Epidermal melanocyte (primary cell): Measurements from ENCODE around the gene INMT.
A peak's percentile ranks its signal among the peaks of the same experiment; 100 is the strongest.

Source experiments
- DNase-seq: peaks from one replicate; pipeline ENCODE4 v3.0.0; 2011; ENCODE audit warnings: low spot score; ENCODE audit not compliant: insufficient read length

Gene INMT

GRCh38 chr7:30727061-30727945 lies 24.6 kb upstream of the INMT start:
- DNase-seq, result no peak

DNA sequence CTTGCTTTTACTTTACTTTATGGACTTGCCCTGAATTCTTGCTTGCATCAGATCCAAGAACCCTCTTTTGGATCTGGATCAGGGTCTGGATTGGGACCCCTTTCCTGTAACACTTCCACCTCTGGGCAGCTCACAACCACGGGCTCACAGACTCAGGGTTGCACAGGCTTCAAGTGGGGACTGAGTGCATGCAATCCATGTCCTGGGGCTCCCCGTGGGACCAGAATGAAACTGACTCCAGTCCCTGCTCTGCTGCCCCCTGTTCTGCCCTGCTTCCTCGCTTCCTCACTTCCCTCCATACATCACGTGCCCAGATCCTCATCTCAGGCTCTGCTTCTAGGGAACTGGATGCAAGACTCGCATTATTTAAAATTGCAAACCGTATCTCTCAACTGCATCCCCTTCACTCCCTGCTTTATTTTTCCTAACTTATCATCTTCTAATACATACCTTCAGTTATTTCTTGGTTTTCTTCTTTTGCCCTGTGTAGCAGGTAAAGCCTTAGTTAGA lies 23.3 kb upstream of the INMT start:
- no peak for DNase-seq

GRCh38 chr7:30729642-30730041 lies 22.3 kb upstream of the INMT start:
- no peak for DNase-seq

- DNase-seq, result no peak
Observed at GRCh38 chr7:30730097-30730496, 21.8 kb upstream of the INMT start.

DNA sequence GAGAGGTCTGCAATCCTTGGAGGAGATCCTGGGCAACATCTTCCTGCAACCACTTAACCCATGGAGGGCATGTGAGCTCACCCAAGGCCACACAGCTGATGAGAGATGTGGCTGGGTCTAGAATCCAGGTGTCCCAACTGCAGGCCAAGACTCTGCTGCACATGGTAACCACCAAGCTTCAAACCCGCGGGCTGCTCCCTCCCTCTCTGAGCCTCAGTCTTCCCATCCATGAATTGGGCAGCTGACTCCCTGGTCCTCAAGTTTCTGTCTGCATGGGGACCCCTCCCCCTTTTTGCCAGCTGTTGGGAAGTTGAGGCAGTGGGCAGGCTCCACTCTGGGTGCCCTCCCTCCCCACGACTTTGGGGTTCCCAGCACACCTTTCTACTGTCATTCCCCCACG lies 20.9 kb upstream of the INMT start:
- DNase-seq, result no peak

DNA sequence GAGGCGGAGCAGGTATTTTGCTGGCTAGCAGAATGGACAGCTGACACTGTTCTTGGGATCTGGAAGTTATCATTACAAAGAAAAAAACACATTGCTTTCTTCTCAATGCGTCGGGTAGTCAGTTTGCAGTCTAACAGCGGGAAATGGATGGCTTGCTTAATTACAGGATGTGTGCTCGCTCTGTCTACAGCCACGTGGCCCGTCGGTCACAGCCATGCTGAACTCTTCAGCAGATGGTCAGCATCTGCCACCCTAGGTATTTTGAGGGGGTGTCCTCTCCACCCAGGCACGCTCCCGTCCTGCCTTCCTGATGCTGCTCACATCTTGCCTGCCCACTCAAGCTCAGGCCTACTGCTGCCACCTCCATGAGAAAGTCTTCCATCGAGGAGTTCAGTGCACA lies 20.4 kb upstream of the INMT start:
- peak; percentile 36 for DNase-seq

DNA sequence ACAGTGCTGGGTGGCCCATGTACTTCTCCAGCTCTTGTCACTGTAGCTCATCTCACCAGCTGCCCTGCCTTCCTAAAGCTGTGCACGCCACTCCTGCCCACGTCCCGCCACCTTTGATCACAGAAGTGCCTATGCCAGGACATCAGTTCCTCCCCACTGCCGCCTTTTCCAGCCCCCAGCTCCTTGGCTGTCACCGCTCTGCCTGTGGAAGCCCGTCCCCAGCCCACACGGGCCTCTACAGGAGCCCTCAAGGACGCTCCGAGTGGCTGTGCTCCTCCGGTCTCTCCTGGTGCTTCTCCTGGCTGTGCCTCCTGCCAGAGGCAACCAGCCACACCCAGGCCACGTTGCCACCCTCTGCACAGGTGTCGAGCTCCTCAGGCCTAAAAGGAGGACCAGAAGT lies 19.3 kb upstream of the INMT start:
- no peak for DNase-seq

- no peak for DNase-seq
Observed at GRCh38 chr7:30733216-30733615, 18.7 kb upstream of the INMT start.

- DNase-seq, result no peak
Observed at GRCh38 chr7:30733691-30734090, 18.2 kb upstream of the INMT start.

- no peak for DNase-seq
Observed at GRCh38 chr7:30734497-30734896, 17.4 kb upstream of the INMT start.

DNA sequence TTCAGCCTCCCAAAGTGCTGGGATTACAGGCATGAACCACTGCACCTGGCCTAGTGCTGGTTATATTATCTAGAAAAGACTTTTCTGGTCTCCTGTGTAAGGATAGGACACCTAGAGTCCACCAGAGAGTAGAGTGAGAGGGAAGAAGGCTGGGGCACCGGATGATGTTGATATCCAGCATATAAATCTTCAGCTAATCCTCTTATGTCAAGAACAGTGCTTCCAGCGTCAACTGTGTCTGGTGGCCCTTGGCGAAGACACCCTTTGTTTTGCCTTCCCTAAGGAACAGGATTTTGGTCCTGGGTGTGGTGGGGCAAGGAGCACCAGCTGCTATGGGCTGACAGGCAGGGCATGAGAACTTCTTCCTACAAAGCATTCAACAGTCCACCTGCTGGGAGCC lies 16.3 kb upstream of the INMT start:
- no peak for DNase-seq

DNA sequence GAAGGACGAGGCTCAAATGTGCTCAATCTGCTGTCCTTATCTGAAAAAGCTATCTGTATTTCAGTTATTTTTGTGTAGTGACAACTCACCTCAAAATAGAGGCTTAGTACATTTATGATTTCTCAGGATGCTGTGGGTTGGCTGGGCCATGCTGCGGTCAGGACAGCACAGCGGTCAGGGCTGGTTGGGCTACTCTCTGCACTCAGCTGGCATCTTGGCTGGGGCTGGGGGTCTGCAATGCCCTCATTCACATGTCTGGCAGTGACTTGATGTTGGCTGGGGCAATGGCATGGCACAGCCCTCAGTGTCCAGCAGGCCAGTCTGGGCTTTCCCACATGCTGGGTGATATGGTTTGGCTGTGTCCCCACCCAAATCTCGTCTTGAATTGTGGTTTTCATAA lies 15.6 kb upstream of the INMT start:
- no peak for DNase-seq

DNA sequence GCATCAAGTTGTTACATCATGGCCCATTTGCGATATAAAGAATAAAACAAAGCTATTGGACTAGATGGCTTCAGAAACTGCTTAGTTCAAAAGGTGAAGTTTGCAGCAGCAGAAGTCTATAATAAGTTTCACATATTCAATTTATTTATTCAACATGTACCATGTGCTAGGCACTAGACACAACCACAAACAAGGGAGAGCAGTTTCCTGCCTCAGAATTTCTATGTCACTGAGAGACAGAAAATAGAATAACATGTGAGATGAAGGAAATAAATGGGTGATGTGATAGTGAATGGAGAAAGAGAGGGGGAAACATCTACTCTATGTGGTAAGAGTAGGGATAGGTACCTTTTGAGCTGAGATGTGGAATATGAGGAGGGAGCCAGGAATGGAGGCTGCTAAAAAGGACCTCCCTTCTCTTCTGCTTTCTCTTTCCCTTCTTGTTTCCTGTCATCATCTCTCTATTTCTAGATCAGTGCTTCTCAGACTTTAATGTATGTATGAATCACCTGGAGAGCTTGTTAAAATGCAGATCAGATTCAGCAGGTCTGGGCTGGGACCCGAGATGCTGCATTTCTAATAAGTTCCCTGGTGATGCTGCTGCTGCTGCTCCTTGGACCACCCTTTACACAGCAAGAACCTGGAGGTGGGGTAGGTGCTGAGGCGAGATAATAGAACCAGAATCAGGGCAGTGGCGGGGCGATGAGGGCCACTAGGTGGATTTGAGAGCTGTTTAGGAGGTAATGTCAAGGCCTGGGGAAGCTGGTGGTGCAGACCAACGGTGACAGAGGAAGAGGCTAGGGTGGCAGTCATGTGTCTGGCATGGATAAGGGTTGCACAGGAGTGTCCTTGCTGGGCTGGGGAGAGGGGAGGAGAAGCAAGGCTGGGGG lies 13.7 kb upstream of the INMT start:
- no peak for DNase-seq

GRCh38 chr7:30739691-30740090 lies 12.2 kb upstream of the INMT start:
- DNase-seq, result no peak

- DNase-seq, result peak; percentile 95
Observed at GRCh38 chr7:30740417-30741181, 11.3 kb upstream of the INMT start.

DNA sequence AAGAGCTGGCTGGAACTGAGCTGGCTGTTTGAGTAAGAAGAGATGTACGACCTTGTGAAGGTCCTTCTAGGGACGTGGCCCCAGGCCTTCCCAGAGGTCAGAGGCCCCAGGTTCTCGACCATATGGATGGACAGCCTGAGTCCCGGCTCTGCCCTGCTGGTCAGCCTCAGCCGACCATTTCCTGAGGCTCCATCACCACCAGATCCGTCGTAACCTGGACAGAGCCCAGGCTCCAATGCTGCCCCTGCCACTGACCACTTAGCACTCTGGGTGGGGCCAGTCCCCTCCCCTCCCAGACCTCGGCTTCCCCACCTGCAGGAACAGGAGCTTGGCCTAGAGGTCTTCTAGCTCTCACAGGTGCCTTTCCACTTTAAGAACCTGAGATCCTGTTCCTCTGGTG lies 10.6 kb upstream of the INMT start:
- no peak for DNase-seq

DNA sequence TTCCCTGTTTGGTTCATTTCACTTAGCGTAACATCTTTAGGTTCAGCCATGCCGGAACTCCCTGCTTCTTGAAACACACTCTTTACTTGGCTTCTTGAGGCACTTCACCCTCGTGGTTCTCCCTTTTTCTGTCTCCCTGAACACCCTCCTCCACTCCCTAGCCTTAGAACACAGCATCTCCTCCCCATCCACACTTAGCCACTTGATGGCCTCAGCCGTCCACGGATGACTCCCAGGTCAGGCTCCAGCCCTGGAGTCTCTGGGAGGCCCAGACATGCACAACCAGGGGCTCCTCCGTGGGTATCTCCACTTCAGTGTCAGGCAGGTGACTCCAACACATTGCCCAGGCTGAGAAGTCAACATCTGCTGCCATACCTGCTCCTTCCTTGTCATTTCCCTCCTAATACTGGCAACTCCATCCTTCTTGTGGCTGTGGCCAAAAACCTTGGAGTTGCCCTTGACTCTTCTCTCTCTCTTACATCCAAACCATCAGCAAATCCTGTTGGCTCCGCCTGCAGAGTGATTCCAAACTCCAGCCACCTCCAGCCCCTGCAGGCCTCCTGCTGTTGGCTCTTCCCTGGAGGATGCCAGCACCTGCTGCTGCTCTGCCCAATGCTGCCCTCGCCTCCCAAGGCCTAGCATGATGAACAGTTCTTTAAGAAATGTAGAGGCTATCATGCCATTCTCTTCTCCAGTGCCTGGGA lies 8.4 kb upstream of the INMT start:
- DNase-seq, result no peak

GRCh38 chr7:30744075-30744417 lies 7.9 kb upstream of the INMT start:
- no peak for DNase-seq

DNA sequence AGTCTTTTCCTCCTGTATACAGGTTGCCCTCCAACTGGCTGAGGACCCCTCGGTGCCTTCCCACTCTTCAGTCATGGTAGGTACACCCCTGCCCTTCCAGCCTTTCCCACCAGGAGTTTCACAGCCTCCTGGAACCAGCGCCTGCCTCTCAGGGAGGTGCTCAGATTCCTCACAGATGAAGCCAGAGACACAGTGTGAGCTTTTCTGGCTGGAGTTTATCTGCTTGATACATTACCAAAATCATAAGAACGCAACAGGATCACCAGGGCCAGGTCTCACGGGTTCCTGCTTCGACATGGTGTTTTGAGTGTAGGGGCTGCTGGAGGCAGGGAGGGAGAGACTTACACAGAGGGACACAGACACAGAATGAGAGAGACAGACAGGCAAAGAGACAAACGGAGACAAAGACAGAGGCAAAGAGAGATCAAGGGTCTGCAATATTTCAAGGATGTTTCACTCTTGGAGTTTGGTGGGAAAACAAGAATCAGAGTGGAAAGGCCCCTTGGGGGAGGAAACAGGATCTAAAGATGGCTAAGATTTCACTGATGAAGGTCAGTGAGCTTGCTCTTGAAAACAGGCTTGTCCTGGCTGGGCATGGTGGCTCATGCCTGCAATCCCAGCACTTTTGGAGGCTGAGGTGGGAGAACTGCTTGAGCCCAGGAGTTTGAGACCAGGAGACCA lies 6.5 kb upstream of the INMT start:
- no peak for DNase-seq

DNA sequence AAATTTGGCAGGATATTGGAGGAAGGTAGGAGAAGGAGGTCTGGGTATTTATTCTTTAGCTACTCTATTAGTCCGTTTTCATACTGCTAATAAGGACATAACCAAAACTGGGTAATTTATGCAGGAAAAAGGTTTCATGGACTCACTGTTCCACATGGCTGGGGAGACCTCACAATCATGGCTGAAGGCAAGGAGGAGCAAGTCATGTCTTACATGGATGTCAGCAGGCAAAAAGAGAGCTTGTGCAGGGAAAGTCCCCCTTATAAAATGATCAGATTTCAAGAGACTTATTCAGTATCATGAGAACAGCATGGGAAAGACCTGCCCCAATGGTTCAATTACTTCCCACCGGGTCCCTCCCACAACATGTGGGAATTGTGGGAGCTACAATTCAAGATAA lies 1.9 kb upstream of the INMT start:
- no peak for DNase-seq
